KOPT-K1 (cell line): Measurements from ENCODE around the gene SHPK.
"Not testable (repeated sequence)": the region's sequence is repeated elsewhere in the genome, so short reads cannot be mapped to it uniquely, and the experiment has no call there.

ENCODE experiments used
- H3K27ac ChIP-seq: fragments of 200-600 bp; sonication (generic); 2 replicates; pipeline ENCODE4 v1.5.1; 2016; ENCODE audit warnings: antibody characterized with exemption, mild to moderate bottlenecking, low read depth, low read length; ENCODE audit not compliant: poor library complexity, severe bottlenecking
- H3K36me3 ChIP-seq: fragments of 200-600 bp; sonication (generic); 2 replicates; pipeline ENCODE4 v1.5.1; 2017; ENCODE audit warnings: antibody characterized with exemption, mild to moderate bottlenecking, low read length, moderate library complexity; ENCODE audit not compliant: insufficient read depth
- H3K9me3 ChIP-seq: fragments of 200-600 bp; sonication (generic); 2 replicates; pipeline ENCODE4 v1.5.1; 2017; ENCODE audit warnings: antibody characterized with exemption, low read length, mild to moderate bottlenecking; ENCODE audit not compliant: insufficient read depth, poor library complexity, severe bottlenecking

SHPK gene

DNA sequence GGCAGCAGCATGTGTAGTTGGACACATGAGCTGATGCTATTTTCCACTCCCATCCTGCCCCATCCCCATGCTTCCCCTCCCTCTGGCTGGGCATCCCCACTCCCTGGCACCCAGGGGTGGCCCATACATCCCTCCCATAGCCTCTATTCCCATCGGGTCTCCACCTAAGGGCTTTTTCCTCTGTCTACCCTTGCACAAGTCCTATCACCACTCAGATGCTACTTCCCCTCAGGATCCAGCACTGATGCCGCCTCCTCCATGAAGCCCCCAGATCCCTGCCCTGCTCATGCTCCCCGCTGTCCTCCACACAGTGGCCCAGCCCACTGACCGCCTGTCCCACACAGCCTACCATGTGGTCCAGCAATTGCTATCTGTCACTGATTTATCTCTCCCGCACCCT is 42.7 kb downstream of the SHPK start:
- no peak overlapping the region for H3K27ac ChIP-seq
- H3K9me3 ChIP-seq = no peaks in the 10 kb centered on the region
- peaks cover 18% of the 10 kb centered on the region; the same call in 1 of the 2 replicates for H3K36me3 ChIP-seq

DNA sequence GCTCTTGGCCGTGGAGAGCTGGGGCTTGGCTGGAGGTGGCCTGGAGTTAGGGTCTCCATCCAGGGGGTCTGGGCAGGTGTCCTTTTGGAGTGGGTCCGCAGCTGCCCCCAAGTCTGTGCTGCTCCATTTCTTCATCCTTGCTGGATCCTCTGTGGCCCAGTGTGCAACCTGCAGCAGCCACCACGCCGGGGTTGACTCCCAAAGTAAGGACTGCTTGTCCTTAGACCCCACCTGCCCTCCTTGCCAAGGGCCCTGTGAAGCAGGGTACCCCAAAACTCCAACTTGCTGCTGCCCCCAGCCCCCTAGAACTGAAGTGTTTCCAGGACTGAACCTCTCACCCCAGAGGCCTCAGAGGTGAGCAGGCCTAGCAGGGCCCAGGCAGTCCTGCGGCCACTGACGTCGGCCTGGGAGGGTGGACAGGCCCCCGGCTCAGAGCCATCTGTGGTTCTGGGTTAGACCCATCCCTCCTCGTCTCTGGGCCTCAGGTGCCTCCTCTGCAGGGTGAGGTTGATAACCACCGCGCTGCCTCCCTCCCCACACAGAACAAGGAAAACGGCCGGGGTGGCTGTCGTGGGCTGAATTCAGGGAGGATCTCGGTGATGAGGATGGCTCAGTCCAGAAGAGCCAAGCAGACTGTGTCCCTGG is 43.7 kb downstream of the SHPK start:
- H3K27ac ChIP-seq = no peak overlapping the region
- H3K9me3 ChIP-seq = no peaks in the 10 kb centered on the region
- H3K36me3 ChIP-seq = peaks cover 21% of the 10 kb centered on the region; the same call in 1 of the 2 replicates

GRCh38 chr17:3590768-3591167 is 45.3 kb downstream of the SHPK start:
- no peaks in the 10 kb centered on the region for H3K9me3 ChIP-seq
- H3K36me3 ChIP-seq = peaks cover 25% of the 10 kb centered on the region; the same call in 1 of the 2 replicates
- H3K27ac ChIP-seq = no peak overlapping the region

DNA sequence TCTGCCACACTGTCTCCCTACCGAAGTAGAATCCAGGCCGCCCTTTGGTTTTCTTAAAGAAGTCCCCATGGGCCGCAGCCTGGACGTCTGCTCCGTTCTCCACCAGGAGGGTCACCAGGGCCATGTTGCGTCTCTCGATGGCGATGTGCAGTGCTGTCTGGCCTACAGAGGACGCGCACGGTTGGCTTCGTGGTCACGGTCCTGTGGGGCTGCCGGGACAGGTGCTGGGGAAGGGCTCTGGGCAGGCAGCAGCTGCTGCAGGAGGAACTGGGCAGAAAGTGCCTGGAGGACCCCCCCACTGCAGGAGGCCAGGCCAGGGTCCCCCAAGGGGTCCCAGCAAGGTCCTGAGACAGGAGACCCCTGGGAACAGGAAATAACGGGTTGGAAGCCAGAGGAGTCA is 45.8 kb downstream of the SHPK start:
- Histone ChIP-seq H3K9me3 (no peaks in the 10 kb centered on the region), H3K27ac (no peak overlapping the region), H3K36me3 (peaks cover 25% of the 10 kb centered on the region; the same call in 1 of the 2 replicates)

GRCh38 chr17:3589784-3590183 is 46.3 kb downstream of the SHPK start:
- Histone ChIP-seq H3K9me3 (no peaks in the 10 kb centered on the region), H3K27ac (no peak overlapping the region), H3K36me3 (peaks cover 25% of the 10 kb centered on the region; the same call in 1 of the 2 replicates)

- H3K27ac ChIP-seq = no peak overlapping the region
- H3K36me3 ChIP-seq = peaks cover 20% of the 10 kb centered on the region; the same call in 1 of the 2 replicates
- no peaks in the 10 kb centered on the region for H3K9me3 ChIP-seq
These were observed 50.2 kb downstream of the SHPK start for GRCh38 chr17:3585826-3586225.

GRCh38 chr17:3583456-3583855 is 52.6 kb downstream of the SHPK start:
- H3K36me3 ChIP-seq = peaks cover 6% of the 10 kb centered on the region; the same call in 1 of the 2 replicates
- no peaks in the 10 kb centered on the region for H3K9me3 ChIP-seq
- H3K27ac ChIP-seq = no peak overlapping the region

GRCh38 chr17:3582915-3583314 is 53.1 kb downstream of the SHPK start:
- peaks cover 6% of the 10 kb centered on the region; the same call in 1 of the 2 replicates for H3K36me3 ChIP-seq
- no peak overlapping the region for H3K27ac ChIP-seq
- no peaks in the 10 kb centered on the region for H3K9me3 ChIP-seq

- not testable (repeated sequence) for H3K27ac ChIP-seq, H3K9me3 ChIP-seq, H3K36me3 ChIP-seq
These were observed 57.4 kb downstream of the SHPK start for GRCh38 chr17:3578667-3579066.

GRCh38 chr17:3576970-3577369 is 59.1 kb downstream of the SHPK start:
- Histone ChIP-seq H3K9me3 (no peaks in the 10 kb centered on the region), H3K27ac (no peak overlapping the region), H3K36me3 (no peaks in the 10 kb centered on the region; the same call in 1 of the 2 replicates)

GRCh38 chr17:3575511-3575910 is 60.5 kb downstream of the SHPK start:
- no peaks in the 10 kb centered on the region; the same call in 1 of the 2 replicates for H3K36me3 ChIP-seq
- H3K9me3 ChIP-seq = no peaks in the 10 kb centered on the region
- no peak overlapping the region for H3K27ac ChIP-seq

DNA sequence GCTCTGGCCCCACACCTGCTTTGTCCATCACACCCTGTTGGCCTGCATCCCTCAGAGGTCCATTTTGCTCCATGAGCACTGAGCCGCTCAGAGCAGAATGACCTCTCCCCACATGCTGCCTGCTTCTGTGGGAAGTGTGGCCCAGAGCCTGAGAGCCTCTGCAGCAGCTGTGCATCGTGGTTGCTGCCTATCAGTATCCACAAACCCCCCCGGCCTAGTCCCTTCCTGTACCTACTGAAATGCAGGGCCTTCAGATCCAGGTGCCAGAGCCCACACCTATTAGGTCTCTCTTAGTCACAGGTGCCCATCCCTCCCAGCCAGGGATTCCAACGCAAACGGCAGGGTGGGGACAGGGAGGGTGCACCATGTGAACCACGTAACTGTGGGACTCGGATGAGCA is 61.8 kb downstream of the SHPK start:
- H3K27ac ChIP-seq = no peak overlapping the region
- H3K9me3 ChIP-seq = no peaks in the 10 kb centered on the region
- no peaks in the 10 kb centered on the region; the same call in 1 of the 2 replicates for H3K36me3 ChIP-seq

- Histone ChIP-seq H3K36me3 (no peaks in the 10 kb centered on the region; the same call in 1 of the 2 replicates), H3K27ac (no peak overlapping the region)
These were observed 62.6 kb downstream of the SHPK start for GRCh38 chr17:3573246-3574100.

GRCh38 chr17:3572231-3572630 is 63.8 kb downstream of the SHPK start:
- no peak overlapping the region for H3K27ac ChIP-seq
- H3K9me3 ChIP-seq = no peaks in the 10 kb centered on the region
- no peaks in the 10 kb centered on the region; the same call in 1 of the 2 replicates for H3K36me3 ChIP-seq

More at GRCh38 chr17:3573246-3574100, 62.6 kb downstream of the SHPK start:
- H3K9me3 ChIP-seq = no peaks in the 10 kb centered on the region
